GM19438 (cell line): ENCODE results near the gene CEP85.

Source experiments
- ATAC-seq: cut with Tn5 transposase; IDR thresholded peaks from one replicate; pipeline ENCODE4 v1.9.1; 2021; ENCODE audit warnings: low read depth; ENCODE audit not compliant: unreplicated experiment

The CEP85 gene

GRCh38 chr1:26233903-26234643 is at the start of gene CEP85:
TSS of gene CEP85 (plus strand) at chr1:26234200. CDS start at chr1:26239784, 5,584 bp downstream.
- peak; percentile 85 for ATAC-seq

GRCh38 chr1:26184883-26185282 is 49.1 kb upstream of the CEP85 start:
- no peak for ATAC-seq

- ATAC-seq = no peak
Measured at GRCh38 chr1:26187882-26188281, 46.1 kb upstream of the CEP85 start.

GRCh38 chr1:26188477-26188876 is 45.5 kb upstream of the CEP85 start:
- ATAC-seq = no peak

- ATAC-seq = no peak
Measured at GRCh38 chr1:26189331-26189730, 44.7 kb upstream of the CEP85 start.

- ATAC-seq = no peak
Measured at GRCh38 chr1:26189751-26190275, 44.2 kb upstream of the CEP85 start.

- ATAC-seq = no peak
Measured at GRCh38 chr1:26190373-26190987, 43.5 kb upstream of the CEP85 start, which contains the start of gene CATSPER4. TSS of gene CATSPER4 (plus strand) at chr1:26190602. CDS start at chr1:26190628, 26 bp downstream.

GRCh38 chr1:26191739-26192138 is 42.3 kb upstream of the CEP85 start:
- ATAC-seq = no peak

GRCh38 chr1:26195805-26196204 is 38.2 kb upstream of the CEP85 start:
- ATAC-seq = no peak

- no peak for ATAC-seq
Measured at GRCh38 chr1:26197301-26197700, 36.7 kb upstream of the CEP85 start.

GRCh38 chr1:26197813-26198212 is 36.2 kb upstream of the CEP85 start:
- no peak for ATAC-seq

GRCh38 chr1:26200413-26200812 is 33.6 kb upstream of the CEP85 start:
- ATAC-seq = no peak

GRCh38 chr1:26203642-26204318 is 30.2 kb upstream of the CEP85 start:
- no peak for ATAC-seq

- no peak for ATAC-seq
Measured at GRCh38 chr1:26210147-26210870, 23.7 kb upstream of the CEP85 start.

GRCh38 chr1:26212726-26213125 is 21.3 kb upstream of the CEP85 start:
- ATAC-seq = no peak

GRCh38 chr1:26213335-26213905 is 20.6 kb upstream of the CEP85 start:
- ATAC-seq = no peak

GRCh38 chr1:26215246-26215645 is 18.8 kb upstream of the CEP85 start:
- ATAC-seq = no peak

- ATAC-seq = no peak
Measured at GRCh38 chr1:26218906-26219494, 15.0 kb upstream of the CEP85 start.

- ATAC-seq = no peak
Measured at GRCh38 chr1:26220199-26220912, 13.6 kb upstream of the CEP85 start.
